ENCODE results near the gene XYLT1.

Gene XYLT1

DNA sequence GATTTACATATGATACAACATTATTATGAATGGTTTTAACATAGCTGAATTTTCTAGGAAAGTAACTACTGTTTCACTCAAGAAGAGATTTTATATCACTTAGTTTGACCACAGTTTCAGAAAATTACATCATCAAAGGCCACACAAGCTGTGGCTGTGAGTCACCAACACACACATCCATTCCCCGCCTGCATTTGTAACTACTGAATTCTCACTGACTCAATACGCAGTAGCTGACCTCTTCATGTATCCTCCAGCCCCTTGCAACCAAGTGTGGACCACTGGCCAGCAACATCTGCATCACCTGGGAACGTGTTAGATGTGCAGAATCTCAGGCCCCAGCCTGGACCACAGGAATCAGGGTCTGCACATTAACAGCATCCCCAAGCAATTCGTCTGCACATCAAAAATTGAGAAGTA is 197.6 kb downstream of the XYLT1 start:
- peak; percentile 83 for DNase-seq

DNA sequence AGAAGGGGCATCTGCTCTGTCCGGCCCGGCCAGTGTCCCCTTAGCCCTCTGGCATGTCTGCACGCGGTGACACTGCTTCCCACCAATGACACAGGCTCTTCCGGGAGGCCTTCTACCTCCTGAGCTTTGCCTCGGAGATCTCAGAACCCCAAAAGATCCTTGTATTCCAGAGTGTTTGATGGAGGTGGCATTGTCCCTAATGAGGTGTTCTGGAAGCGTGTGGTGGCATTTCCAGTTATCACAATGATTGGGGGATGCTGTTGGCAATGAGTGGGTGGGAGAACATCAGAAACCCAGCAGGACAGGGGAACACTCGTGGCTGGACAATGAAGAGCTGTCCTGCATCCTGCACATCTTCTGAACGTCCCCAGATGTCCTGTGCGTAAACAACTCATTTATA is 198.0 kb downstream of the XYLT1 start:
- DNase-seq: no peak

DNA sequence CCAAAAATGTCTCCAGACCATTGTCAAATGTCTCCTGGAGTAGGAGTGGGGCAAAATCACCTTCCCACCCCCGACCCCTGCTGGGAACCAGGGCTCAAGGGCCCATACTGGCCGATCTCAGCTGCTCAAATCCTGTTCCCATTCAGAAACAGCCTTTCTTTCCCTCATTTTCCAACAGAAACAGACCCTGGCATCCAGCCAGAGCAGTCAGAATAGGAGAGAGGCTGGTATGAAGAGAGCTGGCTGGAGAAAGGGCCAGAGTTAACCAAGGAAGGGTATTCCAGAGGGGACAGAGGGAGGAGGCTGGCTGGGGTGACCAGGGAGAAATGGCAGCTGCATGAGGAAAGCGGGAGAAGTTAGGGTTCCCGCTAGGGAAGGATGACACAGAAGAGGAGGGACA is 199.1 kb downstream of the XYLT1 start:
- DNase-seq: no peak

DNA sequence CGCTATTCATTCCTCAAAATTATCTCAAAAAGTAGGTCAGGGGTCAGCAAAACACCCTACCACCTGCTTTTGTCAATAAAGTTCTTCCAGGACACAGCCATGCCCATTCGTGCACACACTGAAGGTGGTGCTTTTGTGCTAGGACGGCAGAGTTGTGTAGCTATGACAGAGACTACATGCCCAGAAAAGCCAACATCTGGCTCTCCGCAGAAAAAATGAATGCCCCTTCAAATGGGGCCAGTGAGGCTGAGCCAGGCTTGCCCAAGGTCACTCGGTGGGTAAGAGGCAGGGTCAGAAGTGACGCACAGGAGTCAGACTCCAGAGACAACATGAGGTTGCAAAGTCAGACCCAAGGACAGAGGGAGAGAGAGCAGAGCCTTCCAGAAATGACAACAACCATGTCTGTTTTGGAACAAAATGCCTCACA is 200.1 kb downstream of the XYLT1 start:
- DNase-seq: no peak

DNA sequence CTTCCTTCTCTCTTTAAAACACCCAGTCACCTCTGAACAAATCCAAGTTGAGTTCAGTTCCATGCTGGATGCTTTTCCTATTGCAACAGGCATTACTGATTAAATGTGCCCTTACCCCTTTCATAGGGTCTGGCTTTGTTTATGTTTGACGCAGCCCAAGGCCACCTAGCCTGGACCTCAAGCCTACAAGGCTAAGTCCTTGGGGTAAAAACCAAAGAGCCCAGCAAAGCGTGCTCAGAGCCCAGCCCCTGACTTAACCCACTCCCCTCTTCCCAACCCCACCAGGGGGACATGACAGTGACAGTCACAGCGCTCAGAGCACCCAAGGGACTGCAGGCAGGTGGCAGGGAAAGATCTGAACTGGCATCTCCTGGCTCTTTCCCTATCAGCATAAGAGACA is 200.6 kb downstream of the XYLT1 start:
- DNase-seq: no peak

DNA sequence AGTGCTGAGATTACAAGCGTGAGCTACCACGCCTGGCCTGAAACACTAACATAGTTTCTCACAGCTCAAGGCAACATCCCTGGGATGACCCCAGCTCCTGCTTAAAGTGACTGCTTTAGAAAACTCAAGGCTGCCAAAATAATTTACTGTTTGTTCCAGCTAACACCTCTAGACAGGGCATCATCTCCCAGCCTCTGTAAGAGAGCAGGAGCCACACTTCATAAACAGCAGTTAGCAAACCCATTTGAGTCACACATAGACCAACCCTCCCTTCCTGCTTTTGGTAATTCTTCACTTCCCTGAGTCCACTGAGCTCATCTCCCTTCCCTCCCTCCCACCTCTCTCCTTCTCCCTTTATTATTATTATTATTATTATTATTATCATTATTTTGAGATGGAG is 201.3 kb downstream of the XYLT1 start:
- DNase-seq: no peak

DNA sequence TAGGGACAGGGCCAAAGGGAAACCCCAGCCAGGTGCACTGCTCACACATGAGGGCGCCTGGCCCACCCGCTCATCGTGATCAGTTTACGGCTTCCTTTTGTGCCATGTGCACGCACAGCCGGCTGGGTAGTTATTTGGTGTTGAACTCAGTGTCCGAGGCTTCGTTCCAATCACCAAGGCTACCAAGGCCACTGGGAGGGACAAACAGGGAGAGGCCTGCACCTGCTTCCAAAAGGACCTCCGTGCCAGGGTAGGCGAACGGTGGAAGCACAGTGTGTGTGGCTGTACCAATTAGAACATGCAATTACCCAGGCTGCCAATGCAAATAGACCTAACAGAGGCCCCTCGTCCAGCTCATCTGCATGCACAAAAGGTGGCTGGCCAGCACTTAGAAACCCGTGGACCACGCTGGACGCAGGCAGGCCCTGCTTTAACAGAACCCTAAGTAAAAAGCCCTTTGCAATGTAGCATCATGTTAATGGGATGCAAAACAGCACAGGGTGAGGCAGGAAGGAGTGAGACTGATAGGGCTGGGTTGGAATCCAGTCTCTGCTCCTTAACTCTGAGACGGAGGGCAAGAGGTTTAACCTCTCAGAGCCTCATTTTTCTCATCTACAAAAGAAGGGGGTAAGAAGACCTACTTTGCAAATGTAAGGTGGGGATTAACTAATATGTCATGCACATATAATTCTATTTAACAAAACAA is 204.0 kb downstream of the XYLT1 start:
- no peak for DNase-seq

DNA sequence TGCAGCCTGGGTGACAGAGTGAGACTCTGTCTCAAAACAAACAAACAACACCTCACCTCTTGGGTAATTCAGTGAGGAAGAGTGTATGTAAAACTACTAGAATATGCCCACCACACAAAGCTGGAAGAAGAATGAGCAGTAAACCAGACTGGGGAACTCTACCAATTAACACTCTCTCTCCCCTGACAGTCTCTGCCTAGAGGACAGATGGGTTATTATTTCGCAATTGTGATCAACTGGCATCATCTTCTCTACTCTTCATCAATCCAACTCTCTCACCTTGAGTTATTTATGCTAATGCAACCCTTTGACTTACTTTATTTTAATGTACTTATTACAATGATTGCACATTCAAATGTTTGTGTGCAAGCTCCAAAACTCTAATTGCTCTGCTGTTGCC is 205.6 kb downstream of the XYLT1 start:
- no peak for DNase-seq

DNA sequence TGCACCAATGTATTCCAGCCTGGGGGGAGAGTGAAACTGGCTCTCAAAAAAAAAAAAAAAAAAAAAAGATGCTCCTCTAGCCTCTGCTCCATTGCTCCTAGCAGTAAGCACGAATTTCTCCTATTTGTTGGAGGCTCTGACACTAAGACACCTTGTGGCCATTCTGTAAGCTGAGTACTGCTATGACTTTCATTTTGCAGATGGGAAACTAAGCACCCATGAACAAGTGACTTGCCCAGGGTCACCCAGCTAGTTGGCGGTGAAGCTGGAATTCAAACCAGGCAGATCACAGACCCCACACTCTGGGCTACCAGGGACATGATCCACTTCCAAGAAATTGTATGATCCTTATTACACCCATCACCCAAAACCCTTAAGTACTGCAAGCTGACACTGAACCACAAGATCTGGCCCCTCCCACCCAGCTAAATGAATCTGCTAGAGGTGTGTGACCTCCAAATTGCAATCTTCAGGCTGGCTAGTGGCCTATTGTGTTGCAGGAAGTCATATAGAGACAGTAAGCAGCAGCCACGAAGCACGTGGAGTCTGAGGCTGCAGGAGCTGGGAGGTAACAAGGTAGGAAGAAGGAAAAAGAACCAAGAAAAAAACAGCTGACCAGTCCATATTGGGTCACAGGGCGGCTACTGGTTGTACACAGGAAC is 209.4 kb downstream of the XYLT1 start:
- DNase-seq: peak; percentile 26

DNA sequence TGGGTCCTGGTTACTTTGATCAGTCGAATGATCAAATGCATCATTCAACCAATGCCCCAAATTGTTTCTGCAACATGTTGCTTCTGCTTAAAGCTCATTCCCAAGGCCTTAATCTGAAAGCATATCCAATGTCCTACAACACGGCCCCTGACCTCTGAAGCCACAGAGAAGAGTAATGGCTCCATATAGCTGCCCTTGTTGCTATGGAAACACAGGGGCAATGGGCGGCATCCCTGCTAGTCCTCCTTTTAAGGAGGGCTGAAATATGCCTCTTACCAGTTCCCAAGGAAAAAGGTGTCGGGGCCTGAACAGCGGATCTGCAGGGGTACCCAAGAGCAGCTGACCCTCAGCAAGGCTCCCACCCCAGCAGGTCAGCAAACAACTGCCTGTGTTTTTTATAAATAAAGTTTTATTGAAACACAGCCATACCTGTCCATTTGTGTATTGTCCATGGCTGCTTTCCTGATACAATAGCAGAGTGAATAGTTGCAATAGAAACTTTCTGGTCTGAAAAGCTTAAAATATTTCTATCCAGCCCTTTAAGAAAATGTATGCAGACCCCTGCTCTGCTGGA is 210.4 kb downstream of the XYLT1 start:
- no peak for DNase-seq

DNA sequence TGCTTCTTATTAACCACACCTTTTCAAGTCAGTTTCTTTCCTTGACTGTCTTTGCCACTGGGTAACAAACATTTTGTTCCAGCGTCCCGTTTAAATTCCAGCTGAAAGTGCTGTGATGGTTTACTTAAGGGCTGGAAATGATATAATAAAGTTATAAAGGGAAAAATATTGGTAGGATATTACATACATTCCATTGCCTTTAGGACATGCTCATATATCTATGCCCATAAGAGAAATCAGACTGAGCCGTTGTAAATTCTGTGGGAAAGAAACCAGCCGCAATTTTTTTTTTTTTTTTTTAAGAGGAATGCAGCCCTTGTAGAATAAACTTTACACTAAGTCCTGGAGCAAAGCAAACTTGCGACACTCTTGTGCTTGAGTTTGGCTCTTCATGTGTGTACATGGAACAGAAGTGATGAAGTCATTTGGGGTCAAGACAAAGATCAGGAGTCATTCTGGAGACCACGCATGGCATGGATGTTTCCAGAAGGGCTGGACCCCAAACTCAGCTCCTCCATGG is 210.9 kb downstream of the XYLT1 start:
- no peak for DNase-seq

DNA sequence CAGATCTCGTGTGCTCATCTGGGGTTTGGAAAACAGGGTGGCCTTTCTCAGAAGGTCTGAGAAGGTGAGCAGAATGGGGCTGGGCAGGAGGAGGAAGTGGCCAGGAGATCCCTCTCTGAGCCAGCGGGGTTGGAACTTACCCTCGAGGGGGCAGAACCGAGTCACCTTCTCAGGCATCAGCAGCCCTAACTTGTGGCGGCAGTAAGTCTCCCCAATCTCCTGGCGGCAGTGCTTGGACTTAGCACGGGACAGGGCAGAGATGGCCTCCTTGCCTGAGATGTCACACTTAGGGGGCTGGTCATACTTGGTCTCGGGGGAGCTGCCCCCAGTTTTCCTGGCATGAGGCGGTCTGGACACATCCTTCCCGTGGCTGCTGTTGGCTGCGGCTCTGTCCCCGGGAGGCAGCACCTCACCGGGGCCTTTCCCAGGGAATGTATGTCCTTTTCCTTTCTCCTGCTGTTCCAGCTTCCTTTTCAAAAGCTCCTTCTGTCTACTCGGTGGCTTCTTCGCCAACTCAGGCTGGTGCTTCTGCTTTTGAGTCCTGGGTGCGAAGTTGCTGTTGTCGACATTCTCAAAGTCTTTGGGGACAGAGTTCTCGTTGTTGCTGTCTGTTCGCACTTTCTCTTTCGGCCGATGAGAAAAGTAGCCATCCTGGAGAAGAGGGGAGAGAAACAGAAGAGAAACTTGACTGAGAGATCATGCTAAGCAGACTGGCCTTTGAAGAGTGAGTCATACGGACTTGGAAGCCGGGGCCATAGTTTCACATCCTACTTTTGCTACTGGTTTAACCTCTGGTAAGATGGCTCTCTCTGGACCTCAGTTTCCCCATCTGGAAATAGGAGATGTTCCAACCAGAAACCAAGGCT is 211.7 kb downstream of the XYLT1 start:
- DNase-seq: no peak

DNA sequence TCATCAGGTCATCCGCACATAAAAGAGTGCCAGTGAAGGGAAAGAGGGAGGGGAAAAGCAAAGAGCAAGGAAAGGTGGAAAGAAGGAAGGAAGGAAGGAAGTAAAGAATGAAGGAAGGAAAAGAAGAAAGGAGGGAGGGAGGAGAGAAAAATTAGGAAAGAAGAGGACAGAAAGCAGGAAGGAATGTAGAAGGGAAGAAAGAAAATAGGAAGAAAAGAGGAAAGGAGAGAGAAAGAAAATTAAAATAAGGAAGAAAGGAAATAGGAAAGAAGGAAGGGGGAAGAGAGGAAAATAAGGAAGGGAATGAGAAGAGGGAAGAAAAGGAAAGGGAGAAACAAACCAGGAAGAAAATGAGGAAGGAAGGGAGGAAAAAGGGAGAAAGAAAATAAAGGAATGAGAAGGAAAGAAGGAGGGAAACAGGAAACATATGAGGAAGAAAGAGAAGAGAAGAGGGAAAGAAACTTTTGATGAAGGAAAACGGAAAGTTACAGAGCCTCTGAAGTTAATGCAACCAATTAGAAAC is 212.6 kb downstream of the XYLT1 start:
- DNase-seq: no peak

DNA sequence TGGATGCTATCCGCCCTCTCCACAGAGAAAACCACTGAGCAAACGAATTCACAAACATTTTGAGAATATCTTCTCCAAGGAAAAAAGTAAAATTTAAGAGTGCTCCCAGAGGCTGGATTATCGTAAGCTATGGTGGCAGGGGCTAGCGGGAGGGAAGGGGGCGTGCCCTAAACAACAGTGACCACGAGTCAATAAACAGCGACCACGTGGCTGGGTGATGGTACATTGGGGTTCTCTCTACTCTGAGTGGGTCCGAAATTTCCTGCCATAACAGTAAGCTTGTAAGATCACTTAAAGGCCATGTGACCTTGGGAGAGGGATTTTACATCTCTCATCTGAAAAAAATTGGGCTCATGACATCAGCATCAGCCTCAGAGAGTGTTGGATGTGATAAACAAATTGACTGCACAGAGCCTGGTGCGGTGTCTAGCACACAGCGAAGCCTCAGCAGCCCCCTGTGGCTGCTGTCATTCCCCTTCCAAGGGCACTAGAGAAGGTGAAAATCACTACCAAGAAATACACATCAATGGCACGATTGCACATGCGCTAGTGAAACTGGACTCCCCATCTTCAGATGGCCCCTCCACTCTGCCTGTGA is 213.2 kb downstream of the XYLT1 start:
- DNase-seq: no peak

DNA sequence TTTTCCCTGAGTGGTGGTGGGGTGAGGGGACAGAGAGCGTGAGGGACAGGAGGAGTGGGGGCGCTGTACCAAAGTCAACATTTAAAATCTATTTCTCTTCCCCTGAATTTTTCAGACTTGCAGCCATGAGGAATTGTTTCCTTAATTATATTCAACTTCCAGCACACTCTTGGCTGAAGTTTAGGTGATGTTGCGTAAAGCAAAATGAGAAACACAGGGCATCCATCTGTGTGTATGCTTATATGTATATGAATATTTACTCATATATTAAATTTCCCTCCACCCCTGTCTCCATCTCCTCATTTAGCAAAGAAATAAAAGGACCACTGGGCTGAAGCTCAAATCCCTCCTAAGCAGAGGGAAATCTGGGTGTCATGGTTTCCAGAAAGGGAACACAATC is 218.1 kb downstream of the XYLT1 start:
- no peak for DNase-seq

DNA sequence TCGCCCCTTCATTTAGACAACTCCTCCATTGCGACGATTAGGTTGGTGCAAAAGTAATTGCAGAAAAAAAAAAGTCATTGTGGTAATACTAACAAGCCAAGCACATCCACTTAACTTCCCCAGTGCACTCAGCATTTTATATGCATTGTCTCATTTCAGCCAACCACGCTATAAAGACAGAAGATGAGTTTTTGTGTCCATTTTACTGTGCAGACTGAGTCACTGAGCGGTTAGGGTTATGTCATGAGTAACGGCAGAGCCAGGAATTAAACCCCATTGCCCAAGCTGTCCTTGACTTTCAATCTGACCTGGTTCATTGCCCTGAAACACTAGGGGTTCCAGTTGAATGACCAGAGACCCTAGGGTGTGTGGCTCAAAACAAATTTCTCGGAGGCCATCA is 218.7 kb downstream of the XYLT1 start:
- DNase-seq: no peak

DNA sequence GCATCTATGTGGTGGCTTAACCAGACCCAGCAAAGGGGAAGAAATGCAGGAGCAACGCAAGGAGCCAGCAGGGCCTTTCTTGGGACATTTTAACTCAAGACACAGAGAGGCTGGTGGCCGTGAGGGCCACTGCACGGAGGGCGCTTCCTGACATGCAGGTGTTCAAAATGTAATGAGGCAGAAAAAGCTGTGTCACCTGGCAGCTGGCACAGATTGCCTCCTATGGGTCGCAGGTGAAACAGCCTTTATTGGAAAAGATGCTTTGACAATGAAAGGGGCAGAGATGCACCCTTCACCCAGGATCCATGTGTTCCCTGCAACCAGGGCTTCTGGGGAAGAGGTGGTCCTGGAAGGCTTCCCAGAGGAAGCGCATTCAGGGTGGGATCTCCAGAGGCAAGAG is 219.3 kb downstream of the XYLT1 start:
- DNase-seq: no peak

DNA sequence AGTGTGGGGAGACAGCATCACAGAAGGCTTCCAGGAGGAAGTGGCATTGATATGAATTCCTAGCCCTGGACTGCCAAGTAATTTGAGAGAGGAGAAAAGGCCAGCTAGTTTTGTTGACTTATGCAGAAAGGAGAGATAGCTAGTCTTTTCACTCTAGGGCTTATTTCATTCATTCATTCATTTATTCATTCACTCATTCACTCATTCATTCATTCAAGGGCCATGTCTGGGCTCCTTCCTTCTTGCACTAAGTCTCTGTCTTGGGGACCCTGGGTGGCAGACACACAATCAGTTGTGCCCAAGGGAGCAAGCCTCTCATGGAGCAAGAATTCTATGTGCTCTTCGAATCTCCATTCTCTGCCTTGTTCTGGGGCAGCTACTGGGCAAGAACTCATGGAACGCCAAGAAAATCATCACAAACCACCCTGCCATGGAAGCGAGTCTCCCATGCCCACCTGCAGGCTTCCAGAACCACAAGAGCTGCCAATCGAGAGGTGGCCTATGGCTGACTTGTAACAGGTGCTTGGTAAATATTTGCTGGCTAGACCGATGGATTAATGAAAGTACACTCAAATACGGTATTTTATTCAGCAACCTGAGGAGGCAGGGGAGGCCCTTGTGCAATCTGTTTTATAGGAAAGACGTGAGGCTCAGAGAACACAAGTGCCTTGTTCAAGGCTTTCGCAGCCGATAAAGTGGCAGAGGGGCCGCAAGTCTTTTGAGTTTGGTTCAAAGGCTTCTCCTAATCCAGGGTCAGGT is 223.6 kb downstream of the XYLT1 start:
- DNase-seq: no peak

DNA sequence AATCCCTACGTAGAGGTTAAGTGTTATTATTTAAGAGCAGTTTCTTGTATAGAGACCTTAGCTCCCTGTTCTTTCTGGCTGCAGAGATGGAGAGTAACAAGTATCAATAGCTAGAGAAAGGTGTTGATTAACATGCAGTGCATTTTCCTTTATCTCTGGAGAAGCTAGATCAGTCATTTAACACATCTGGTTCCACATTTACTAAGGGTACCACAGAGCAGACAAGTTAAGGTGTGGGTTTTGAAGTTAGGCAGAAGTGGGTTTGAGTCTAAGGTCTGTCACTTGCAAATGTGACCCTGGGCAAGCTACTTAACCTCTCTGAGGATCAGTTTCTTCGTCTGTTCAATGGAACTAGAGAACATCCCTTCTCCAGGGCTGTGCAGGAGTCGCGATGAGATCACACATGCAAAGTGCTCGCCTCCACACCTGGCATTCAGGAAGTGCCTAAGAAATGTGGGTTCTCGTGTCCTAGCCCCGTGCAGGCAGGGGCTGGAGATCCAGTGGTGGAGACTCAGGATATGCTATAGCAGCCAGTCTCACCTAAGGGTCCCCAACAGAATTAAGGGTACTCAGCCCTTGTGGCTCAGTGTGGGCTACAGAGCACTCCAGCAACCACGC is 224.4 kb downstream of the XYLT1 start:
- DNase-seq: no peak

DNA sequence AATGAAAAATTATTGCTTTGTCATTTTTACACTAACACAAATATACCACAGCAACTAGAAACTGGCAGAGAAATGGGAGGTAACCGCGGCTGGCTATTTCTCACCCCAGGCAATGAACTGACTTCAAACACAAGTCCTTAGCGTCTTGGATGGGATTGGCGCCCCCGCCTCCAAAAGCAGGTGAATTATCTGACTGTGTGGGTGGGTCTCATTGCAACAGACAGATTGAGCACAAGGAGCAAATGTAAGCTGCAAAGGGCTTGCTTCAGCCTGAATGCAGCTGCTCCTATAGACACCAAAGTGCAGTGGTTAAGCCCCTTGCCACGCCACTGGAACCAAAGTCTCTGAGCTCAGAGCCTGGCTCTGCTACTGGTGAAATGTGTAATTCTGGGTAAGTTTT is 225.0 kb downstream of the XYLT1 start:
- DNase-seq: no peak

DNA sequence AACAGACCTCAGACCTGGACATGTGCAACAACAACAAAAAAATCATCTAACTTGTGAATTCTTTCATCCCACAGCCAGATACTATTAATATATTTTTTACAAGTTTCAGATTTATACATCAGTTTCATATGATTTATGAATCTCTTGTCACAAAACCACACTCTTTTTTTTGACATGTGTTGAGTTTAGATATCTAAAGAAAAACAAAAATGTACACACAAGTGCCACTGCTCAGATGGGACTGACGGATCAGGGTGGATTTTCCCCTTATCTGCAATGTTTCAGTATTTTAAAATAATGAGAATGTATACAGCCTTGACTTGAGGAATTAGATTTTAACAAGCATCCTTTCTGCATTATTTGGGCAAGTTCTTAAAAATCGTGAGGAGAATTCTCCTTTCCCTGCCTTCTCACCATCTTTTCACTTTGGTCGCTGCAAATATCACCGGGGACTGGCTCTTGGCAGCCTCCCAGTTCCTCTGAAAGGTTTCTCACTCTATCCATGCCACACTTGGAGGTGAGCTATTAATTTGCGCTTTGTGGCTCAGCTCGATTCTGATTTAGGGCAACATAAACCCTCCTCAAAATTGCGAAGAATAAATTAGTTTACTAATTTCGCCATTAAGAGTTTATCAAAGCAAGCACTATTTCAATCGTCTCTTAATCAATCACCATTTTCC is 225.7 kb downstream of the XYLT1 start:
- no peak for DNase-seq
